NCI-H1105 (cell line): Measurements from ENCODE around the gene RPTOR.

Experiments used
- DNase-seq: peaks from one replicate; lab custom pipeline; 2025; lab: John Stamatoyannopoulos, UW

Gene RPTOR

GRCh38 chr17:80881306-80881705, 336.7 kb downstream of the RPTOR start:
- DNase-seq: no peak

- DNase-seq: no peak
Observed at GRCh38 chr17:80882323-80882722, 337.7 kb downstream of the RPTOR start.

- DNase-seq: no peak
Observed at GRCh38 chr17:80882926-80883685, 338.5 kb downstream of the RPTOR start.

- DNase-seq: no peak
Observed at GRCh38 chr17:80883831-80884735, 339.4 kb downstream of the RPTOR start.

GRCh38 chr17:80884811-80885210, 340.2 kb downstream of the RPTOR start:
- no peak for DNase-seq

GRCh38 chr17:80885947-80886582, 341.4 kb downstream of the RPTOR start:
- DNase-seq: no peak

GRCh38 chr17:80886641-80887573, 342.3 kb downstream of the RPTOR start:
- no peak for DNase-seq

GRCh38 chr17:80887639-80888175, 343.1 kb downstream of the RPTOR start:
- DNase-seq: no peak

GRCh38 chr17:80888276-80889160, 343.9 kb downstream of the RPTOR start:
- no peak for DNase-seq

GRCh38 chr17:80889231-80890195, 344.9 kb downstream of the RPTOR start:
- no peak for DNase-seq

- no peak for DNase-seq
Observed at GRCh38 chr17:80890196-80890920, 345.7 kb downstream of the RPTOR start.

GRCh38 chr17:80890921-80891396, 346.3 kb downstream of the RPTOR start:
- DNase-seq: no peak

GRCh38 chr17:80891397-80892018, 346.9 kb downstream of the RPTOR start:
- no peak for DNase-seq

GRCh38 chr17:80892019-80892855, 347.6 kb downstream of the RPTOR start:
- DNase-seq: no peak

GRCh38 chr17:80892900-80893603, 348.4 kb downstream of the RPTOR start:
- no peak for DNase-seq
